NCI-H187 (cell line): ENCODE measurements around the gene GP9.
"Not testable (repeated sequence)": the region's sequence is repeated elsewhere in the genome, so short reads cannot be mapped to it uniquely, and the experiment has no call there.

ENCODE experiments used
- DNase-seq, 2 experiments: peaks; one replicate each; lab custom pipeline; 2025; lab: John Stamatoyannopoulos, UW

GP9 gene

GRCh38 chr3:129050556-129051295 is 9.9 kb upstream of the GP9 start:
- no peak for DNase-seq

GRCh38 chr3:129051871-129052340 is 8.7 kb upstream of the GP9 start:
- no peak for DNase-seq

- no peak for DNase-seq
Observed at GRCh38 chr3:129052675-129053074, 7.9 kb upstream of the GP9 start.

DNA sequence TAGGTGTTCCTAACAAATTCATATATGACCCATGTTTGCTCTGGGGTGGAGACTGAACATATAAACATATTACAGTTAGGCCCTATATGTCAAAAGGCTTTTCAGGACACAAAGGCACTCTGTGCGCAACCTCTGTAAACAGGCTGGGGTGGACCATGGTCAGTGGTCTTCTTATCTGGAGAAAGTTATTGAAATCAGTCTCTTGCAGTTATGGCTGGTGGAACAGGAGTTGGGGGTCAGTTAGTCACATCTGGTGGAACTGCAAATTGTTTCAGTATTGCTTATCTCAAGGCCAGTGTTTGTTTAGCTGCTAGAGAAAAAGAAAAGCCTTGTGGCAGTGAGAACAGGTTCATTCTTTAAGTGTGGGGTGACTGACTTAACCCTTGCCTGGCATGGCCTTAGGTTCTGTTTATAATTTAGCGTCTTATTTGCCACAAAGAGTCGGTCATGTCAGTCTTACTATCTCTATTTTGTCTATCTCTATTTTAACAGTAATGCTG is 5.9 kb upstream of the GP9 start:
- no peak for DNase-seq

- no peak for DNase-seq
Observed at GRCh38 chr3:129056451-129057173, 4.0 kb upstream of the GP9 start.

DNA sequence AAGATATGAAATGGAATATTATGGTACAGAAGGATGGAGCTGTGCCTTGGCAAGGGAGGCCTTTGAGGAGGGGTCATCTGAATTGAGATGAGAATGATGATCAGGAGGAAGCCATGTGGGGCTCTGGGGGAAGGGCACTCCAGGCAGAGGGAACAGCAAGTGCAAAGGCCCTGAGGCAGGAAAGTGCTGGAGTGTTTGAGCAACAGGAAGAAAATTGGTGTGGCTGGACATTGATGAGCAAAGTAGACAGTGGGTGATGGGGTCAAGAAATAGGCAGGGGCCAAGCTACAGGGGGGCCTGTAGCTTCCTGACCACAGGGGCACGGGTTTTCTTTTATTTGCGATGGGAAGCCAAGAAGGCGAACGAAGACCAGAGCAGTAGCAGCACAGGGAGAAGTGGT is 3.3 kb upstream of the GP9 start:
- no peak for DNase-seq

- no peak for DNase-seq
Observed at GRCh38 chr3:129058441-129059200, 2.0 kb upstream of the GP9 start.

GRCh38 chr3:129059311-129059958 is 1.1 kb upstream of the GP9 start:
- no peak for DNase-seq

DNA sequence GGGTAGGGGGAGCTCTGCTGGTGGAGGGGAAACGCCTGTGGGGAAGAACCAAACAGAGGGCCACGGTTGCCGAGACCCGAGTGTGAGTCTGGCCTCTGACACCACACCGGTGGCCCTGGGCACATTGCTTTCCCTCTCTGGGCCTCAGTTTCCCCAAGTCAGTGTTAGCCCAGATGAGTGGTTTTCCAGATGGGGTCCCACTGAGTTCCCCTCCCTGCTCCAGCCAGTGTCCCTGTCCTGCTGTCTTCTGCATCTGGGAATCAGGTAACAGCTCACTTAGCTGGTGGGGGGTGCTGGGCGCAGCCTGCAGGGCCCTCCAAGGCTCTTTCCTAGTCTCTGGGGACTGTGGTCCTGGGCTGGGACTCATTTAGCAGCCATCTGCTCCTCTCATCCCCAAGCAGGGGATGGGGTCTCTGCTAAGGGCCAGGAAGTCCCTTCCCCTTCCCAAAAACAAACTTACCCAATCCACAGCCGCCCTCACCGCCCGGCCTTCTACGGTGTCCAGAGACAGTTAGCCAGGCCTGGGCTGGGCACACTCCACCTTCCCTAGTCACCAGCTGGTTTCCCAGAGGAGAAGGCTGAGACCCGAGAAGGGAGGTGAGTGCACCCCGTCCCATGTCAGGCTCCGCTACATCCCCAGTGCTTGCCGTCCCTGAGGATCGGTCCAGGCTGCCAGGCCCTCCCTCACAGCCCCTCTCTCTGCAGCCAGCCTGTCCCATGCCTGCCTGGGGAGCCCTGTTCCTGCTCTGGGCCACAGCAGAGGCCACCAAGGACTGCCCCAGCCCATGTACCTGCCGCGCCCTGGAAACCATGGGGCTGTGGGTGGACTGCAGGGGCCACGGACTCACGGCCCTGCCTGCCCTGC is 676 bp downstream of the GP9 start:
- DNase-seq = no peak

- no peak for DNase-seq
Observed at GRCh38 chr3:129061888-129062834, 1.6 kb downstream of the GP9 start.

DNA sequence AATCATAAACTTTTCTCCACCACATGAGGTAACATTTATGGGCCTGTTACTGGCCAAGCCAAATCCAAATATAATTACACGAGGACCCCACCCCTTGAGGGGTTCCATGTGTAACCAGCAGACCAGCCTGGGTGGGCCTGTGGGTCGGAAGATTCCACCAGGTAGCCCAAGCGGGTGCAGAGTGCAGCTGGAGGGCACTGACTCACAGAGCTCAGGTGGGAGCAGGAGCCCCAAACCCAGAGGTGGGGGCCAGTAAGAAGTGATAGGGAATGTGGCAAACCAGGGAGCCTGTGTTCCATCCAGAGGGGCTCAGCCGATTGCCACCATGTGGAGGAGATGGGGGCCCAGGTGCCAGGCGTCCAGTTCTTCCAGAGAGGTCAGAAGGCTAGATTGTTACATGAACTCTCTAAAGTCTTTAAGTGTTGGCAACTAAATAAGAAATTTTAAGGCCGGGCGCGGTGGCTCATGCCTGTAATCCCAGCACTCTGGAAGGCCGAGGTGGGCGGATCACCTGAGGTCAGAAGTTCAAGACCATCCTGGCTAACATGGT is 2.6 kb downstream of the GP9 start:
- DNase-seq = no peak

GRCh38 chr3:129063841-129064482 is 3.4 kb downstream of the GP9 start:
- DNase-seq = no peak

DNA sequence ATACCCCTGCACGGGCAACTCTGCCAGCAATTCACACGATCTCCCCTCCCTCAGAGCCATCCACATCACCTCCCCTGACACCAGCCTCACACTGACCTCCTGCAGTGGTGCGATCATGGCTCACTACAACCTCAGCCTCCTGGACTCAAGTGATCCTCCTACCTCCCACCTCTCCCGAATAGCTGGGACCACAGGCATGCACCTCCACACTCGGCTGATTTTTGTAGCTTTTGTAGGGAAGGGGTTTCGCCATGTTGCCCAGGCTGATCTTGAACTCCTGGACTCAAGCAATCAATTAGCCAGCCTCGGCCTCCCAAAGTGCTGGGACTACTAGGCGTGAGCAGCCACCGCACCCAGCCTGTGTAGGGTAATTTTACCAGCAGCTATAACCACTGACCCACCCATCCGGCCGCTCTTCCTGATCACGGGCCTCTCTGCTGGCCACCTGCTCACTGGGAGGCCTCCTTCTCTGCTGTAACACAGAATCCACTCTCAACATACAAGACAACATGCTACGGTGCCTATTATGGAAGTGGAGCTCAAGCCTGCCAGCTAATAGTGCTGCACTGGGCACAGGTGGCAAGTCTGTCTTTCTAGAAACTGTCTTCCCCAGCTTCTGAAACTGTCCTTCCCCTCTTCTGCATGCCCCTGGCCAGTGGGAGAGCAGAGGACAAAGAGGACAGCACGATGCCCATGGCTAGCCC is 4.6 kb downstream of the GP9 start:
- no peak for DNase-seq

- DNase-seq = no peak
Observed at GRCh38 chr3:129065720-129066073, 5.1 kb downstream of the GP9 start.

DNA sequence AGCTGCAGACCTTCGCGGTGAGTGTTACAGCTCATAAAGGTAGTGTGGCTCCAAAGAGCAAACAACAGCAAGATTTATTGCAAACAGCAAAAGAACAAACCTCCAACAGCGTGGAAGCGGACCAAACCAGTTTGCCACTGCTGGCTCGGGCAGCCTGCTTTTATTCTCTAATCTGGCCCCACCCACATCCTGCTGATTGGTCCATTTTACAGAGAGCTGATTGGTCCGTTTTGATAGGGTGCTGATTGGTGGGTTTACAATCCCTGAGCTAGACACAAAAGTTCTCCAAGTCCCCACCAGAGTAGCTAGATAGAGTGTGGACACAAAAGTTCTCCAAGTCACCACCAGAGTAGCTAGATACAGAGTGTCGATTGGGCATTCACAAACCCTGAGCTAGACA is 7.1 kb downstream of the GP9 start:
- not testable (repeated sequence) for DNase-seq

- no peak for DNase-seq
Observed at GRCh38 chr3:129068291-129068886, 7.8 kb downstream of the GP9 start.

DNA sequence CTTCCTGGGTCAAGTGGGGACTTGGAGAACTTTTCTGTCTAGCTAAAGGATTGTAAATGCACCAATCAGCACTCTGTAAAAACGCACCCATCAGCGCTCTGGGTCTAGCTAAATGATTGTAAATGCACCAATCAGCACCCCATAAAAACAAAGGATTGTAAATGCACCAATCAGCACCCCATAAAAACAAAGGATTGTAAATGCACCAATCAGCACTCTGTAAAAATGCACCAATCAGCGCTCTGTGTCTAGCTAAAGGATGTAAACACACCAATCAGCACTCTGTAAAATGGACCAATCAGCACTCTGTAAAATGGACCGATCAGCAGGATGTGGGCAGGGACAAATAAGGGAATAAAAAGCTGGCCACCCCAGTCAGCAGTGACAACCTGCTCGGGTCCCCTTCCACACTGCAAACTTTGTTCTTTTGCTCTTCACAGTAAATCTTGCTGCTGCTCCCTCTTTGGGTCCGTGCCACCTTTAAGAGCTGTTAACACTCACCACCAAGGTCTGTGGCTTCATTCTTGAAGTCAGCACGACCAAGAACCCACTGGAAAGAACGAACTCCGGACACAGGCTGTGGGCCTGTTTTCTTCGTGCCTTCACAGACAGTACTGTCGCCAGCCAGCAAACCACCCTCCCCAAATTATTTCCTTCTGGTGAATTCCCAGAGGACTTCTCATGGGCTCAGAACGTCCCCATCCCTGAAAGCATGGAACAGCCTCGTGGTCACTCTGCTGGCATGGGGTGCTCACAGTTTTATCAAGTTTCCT is 8.9 kb downstream of the GP9 start:
- not testable (repeated sequence) for DNase-seq
